Muscle of leg (tissue), 11 donors: ENCODE data around the gene AP5S1. TPM values are rescaled to one million over a fixed set of nuclear protein-coding genes. Genes with fewer than 3 reads are reported as not detected.
"Not testable (repeated sequence)": the region's sequence is repeated elsewhere in the genome, so short reads cannot be mapped to it uniquely, and the experiment has no call there.

Experiments used
- DNase-seq: peaks from one replicate; pipeline ENCODE4 v3.0.0; 2013
- H3K27ac ChIP-seq: one replicate; pipeline ENCODE4 v1.5.1; 2013; ENCODE audit warnings: mild to moderate bottlenecking, low read length, control low read depth
- H3K27me3 ChIP-seq: one replicate; pipeline ENCODE4 v1.6.1; 2013; ENCODE audit warnings: low read length; ENCODE audit not compliant: control insufficient read depth, insufficient read depth
- H3K36me3 ChIP-seq: one replicate; pipeline ENCODE4 v1.6.1; 2013; ENCODE audit warnings: low read length; ENCODE audit not compliant: control insufficient read depth, insufficient read depth
- H3K4me1 ChIP-seq: one replicate; pipeline ENCODE4 v1.6.1; 2013; ENCODE audit warnings: low read length; ENCODE audit not compliant: control insufficient read depth, insufficient read depth
- H3K4me3 ChIP-seq: one replicate; pipeline ENCODE4 v1.5.1; 2013; ENCODE audit warnings: low read length, control low read depth
- H3K9me3 ChIP-seq: replicated peaks from 2 replicates; pipeline ENCODE4 v1.6.1; 2013; ENCODE audit warnings: low read depth, low read length; ENCODE audit not compliant: control insufficient read depth
- WGBS: methylation state at CpG from one replicate; pipeline ENCODE4 v1.1.5; 2013; ENCODE audit warnings: missing lambda C conversion rate; ENCODE audit not compliant: insufficient coverage; 5-methylcytosine and 5-hydroxymethylcytosine counted together
- polyA plus RNA-seq, 8 donors: library from polyadenylated mRNA; unstranded; fragments of 120-200 nt; gene quantifications; one replicate each; pipeline versions ENCODE4 v1.2.1 to v1.2.3, GENCODE V29; 2013; ENCODE audit warnings: inconsistent platforms in 1 of 8, low replicate concordance in 1 of 8; ENCODE audit not compliant: insufficient read length in 8 of 8, insufficient read depth in 1 of 8
- total RNA-seq: library from RNA; stranded (reverse); fragments of 120-200 nt; gene quantifications from one replicate; pipeline ENCODE4 v1.2.4, GENCODE V29; 2013

AP5S1 gene
- total and polyA plus RNA-seq, 9 donors = 8.3 to 10.8 (median 9.8) TPM

GRCh38 chr20:3788685-3789155 is 31.6 kb upstream of the AP5S1 start:
- Histone ChIP-seq H3K27me3 (no peaks in the 10 kb centered on the region), H3K36me3 (peaks cover 12% of the 10 kb centered on the region), H3K4me3 (no peak overlapping the region), H3K27ac (no peak overlapping the region), H3K4me1 (peaks cover 23% of the 10 kb centered on the region), H3K9me3 (no peaks in the 10 kb centered on the region)
- WGBS = 42% methylated on average over 4 of the region's 4 CpGs
- DNase-seq = peak; percentile 9

GRCh38 chr20:3789201-3789600 is 31.1 kb upstream of the AP5S1 start:
- not testable (repeated sequence) for H3K9me3 ChIP-seq, H3K4me3 ChIP-seq, DNase-seq, H3K27ac ChIP-seq, H3K27me3 ChIP-seq
- peaks cover 11% of the 10 kb centered on the region for H3K36me3 ChIP-seq
- WGBS = 86% methylated on average over 2 of the region's 4 CpGs
- peaks cover 18% of the 10 kb centered on the region for H3K4me1 ChIP-seq

GRCh38 chr20:3794168-3794567 is 26.2 kb upstream of the AP5S1 start:
- not testable (repeated sequence) for H3K27me3 ChIP-seq, H3K4me3 ChIP-seq, DNase-seq, H3K9me3 ChIP-seq, H3K27ac ChIP-seq
- WGBS = no CpG with 5 or more reads among the region's 3 CpGs
- H3K36me3 ChIP-seq = peaks cover 10% of the 10 kb centered on the region
- H3K4me1 ChIP-seq = peaks cover 32% of the 10 kb centered on the region

GRCh38 chr20:3794701-3795420 is 25.5 kb upstream of the AP5S1 start:
- 79% methylated on average over 5 of the region's 25 CpGs for WGBS
- peak overlapping the region; percentile 61 for H3K4me3 ChIP-seq
- H3K27me3 ChIP-seq = no peaks in the 10 kb centered on the region
- DNase-seq = peak; percentile 13
- peaks cover 39% of the 10 kb centered on the region for H3K4me1 ChIP-seq
- peaks cover 12% of the 10 kb centered on the region for H3K36me3 ChIP-seq
- peak overlapping the region; percentile 96 for H3K27ac ChIP-seq
- H3K9me3 ChIP-seq = no peaks in the 10 kb centered on the region

GRCh38 chr20:3795511-3796468 is 24.6 kb upstream of the AP5S1 start, which contains the start of gene CDC25B:
Gene CDC25B, plus strand, starts transcription at chr20:3796310. Its CDS starts 222 bp downstream, at chr20:3796532.
- under 1% methylated on average over 38 of the region's 69 CpGs for WGBS
- H3K27me3 ChIP-seq = no peaks in the 10 kb centered on the region
- H3K36me3 ChIP-seq = peaks cover 21% of the 10 kb centered on the region
- H3K4me3 ChIP-seq = peak within 1 kb of the TSS; percentile 61
- no peaks in the 10 kb centered on the region for H3K9me3 ChIP-seq
- peak; percentile 98 for DNase-seq
- peaks cover 48% of the 10 kb centered on the region for H3K4me1 ChIP-seq
- H3K27ac ChIP-seq = peak within 1 kb of the TSS; percentile 96

- 0% methylated on average over 16 of the region's 33 CpGs for WGBS
- H3K27me3 ChIP-seq = no peaks in the 10 kb centered on the region
- peak overlapping the region; percentile 61 for H3K4me3 ChIP-seq
- H3K27ac ChIP-seq = peak overlapping the region; percentile 95
- peak; percentile 27 for DNase-seq
- H3K36me3 ChIP-seq = peaks cover 30% of the 10 kb centered on the region
- no peaks in the 10 kb centered on the region for H3K9me3 ChIP-seq
- H3K4me1 ChIP-seq = peaks cover 55% of the 10 kb centered on the region
These were observed 23.7 kb upstream of the AP5S1 start for GRCh38 chr20:3796477-3797225.

GRCh38 chr20:3797226-3797545 is 23.2 kb upstream of the AP5S1 start:
- peak overlapping the region; percentile 95 for H3K27ac ChIP-seq
- H3K4me1 ChIP-seq = peaks cover 59% of the 10 kb centered on the region

GRCh38 chr20:3797592-3798372 is 22.6 kb upstream of the AP5S1 start:
- H3K4me3 ChIP-seq = peak overlapping the region; percentile 61
- 60% methylated on average over 9 of the region's 19 CpGs for WGBS
- H3K4me1 ChIP-seq = peaks cover 64% of the 10 kb centered on the region
- peaks cover 41% of the 10 kb centered on the region for H3K36me3 ChIP-seq
- H3K27ac ChIP-seq = peak overlapping the region; percentile 95
- peak; percentile 23 for DNase-seq
- no peaks in the 10 kb centered on the region for H3K27me3 ChIP-seq
- H3K9me3 ChIP-seq = no peaks in the 10 kb centered on the region

More at GRCh38 chr20:3797226-3797545, 23.2 kb upstream of the AP5S1 start:
- no peaks in the 10 kb centered on the region for H3K9me3 ChIP-seq
- WGBS = 44% methylated on average over 4 of the region's 5 CpGs
- H3K27me3 ChIP-seq = no peaks in the 10 kb centered on the region
- peak overlapping the region; percentile 61 for H3K4me3 ChIP-seq
- peaks cover 35% of the 10 kb centered on the region for H3K36me3 ChIP-seq
- peak; percentile 27 for DNase-seq

- peak overlapping the region; percentile 14 for H3K4me3 ChIP-seq
- H3K27ac ChIP-seq = peak overlapping the region; percentile 95
- peaks cover 47% of the 10 kb centered on the region for H3K36me3 ChIP-seq
- WGBS = 62% methylated on average over 2 of the region's 5 CpGs
- H3K27me3 ChIP-seq = no peaks in the 10 kb centered on the region
- H3K4me1 ChIP-seq = peaks cover 68% of the 10 kb centered on the region
- no peak for DNase-seq
- H3K9me3 ChIP-seq = no peaks in the 10 kb centered on the region
These were observed 22.0 kb upstream of the AP5S1 start for GRCh38 chr20:3798373-3798768.
